ENCODE data around the gene FUCA1. TPM values are rescaled to one million over a fixed set of nuclear protein-coding genes. Genes with fewer than 3 reads are reported as not detected.
"Not testable (repeated sequence)": the region's sequence is repeated elsewhere in the genome, so short reads cannot be mapped to it uniquely, and the experiment has no call there.

FUCA1 gene
- 19.0 TPM for total RNA-seq

- peak; percentile 88 for DNase-seq
Measured at GRCh38 chr1:23867895-23868556, at the start of gene FUCA1. FUCA1 (minus strand) TSS chr1:23868290; CDS start chr1:23868286, 4 bp downstream.

DNA sequence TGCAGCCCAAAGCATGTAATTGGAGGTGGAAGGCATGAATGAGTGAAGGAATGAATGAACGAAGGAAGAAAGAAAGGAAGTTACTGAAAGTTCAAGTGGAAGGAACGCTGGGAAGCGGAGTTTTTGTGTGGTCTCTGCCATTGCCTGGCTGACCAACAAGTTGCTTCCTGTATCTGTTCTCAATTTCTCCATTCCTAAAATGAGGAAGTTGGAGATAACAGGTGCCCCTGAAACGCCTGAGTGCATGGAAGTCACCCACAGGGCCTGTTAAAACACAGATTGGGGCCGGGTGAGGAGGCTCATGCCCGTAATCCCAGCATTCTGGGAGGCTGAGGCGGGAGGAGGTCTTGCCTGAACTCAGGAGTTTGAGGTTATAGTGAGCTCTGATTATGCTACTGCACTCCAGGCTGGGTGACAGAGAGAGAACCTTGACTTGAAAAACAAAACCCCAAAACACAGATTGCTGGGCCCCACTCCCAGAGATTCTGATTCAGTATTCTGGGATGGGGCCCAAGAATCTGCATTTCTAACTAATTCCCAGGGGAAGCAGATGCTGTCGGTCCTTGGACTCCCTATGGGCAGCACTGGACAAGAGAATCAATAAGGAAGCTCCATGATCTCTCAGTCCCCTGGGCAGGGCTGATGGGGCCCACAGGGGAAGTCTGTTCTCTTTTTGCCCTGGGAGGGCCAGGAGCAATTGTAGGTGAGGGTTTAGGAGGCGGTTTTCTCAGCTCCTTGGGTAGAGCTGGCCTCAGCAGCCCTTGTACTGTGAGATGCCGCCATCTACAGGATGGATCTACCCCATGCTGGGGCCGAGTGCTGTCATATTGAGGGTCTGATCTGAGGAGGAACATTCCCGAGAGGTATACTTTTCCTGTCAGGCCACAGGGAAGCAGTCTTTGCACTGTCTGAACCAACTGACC, 48.4 kb upstream of the FUCA1 start:
- no peak for DNase-seq

- no peak for DNase-seq
Measured at GRCh38 chr1:23915466-23915865, 47.4 kb upstream of the FUCA1 start.

DNA sequence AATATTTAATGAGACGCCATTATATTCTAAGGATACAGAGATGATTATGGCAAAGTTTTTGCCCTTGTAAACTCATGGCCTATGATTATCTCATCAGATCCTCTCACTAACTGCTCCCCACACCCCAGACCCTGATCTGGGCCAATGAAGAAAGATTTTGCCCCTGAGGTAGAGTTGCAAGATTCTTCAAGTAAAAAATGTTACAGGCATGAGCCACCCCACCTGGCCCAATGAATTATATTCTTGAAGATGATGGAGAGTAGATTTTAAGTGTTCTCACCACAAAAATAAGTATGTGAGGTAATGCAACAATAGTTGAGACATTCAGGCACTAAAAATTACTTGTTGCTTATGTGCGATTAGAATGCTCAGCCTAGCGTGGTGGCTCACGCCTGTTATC, 46.8 kb upstream of the FUCA1 start:
- no peak for DNase-seq

DNA sequence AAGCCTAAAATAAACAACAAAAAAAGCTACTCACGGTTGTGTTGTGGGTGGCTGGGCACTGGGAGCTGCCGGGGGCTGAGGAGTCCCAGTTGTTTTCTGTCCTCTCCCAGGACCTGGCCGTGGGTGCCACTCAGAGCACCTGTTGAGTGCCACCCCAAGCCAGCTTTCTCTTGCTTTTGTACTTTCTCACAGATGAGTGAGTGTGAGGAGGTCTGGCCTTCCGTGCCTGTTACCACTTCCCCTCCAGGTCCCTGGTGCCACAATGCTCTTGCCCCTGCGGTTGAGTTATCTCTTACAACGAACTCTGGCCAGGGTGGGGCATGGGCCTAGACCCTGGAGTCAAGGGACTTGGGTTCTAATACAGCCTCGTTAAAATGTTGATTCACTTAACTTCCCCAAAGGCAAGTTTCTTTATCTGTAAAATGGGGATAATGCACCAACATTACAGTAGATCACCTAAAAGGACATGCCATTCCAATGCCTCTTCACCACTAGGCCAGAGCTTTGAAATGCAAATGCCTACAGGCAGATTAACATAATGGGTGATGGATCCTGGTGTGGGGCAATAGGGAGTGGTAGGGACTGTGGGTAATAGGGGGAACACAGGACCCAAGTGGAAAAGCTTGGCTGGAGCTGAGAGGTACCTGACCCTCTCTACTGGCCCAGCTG, 45.3 kb upstream of the FUCA1 start, which contains the start of gene CNR2:
Gene CNR2 (minus strand): TSS at position 151 of the 669 bp plus-strand sequence. CDS start 37,745 bp downstream, outside the sequence.
- no peak for DNase-seq

- no peak for DNase-seq
Measured at GRCh38 chr1:23911921-23912320, 43.8 kb upstream of the FUCA1 start.

- DNase-seq = no peak
Measured at GRCh38 chr1:23910553-23911246, 42.6 kb upstream of the FUCA1 start.

DNA sequence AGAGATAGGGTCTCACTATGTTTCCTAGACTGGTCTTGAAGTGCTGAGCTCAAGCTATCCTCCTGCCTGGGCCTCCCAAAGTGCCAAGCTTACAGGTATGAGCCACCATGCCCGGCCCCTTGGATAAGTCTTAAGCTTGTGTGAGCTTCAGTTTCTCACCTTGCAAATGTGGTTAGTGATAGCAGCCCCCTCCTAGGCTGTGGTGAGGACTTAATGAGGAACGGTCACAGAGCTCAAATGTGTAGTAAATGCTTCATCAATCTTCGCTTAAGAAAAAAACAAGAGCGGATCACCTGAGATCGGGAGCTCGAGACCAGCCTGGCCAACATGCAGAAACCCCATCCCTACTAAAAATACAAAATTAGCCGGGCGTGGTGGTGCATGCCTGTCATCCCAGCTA, 42.1 kb upstream of the FUCA1 start:
- DNase-seq = no peak

DNA sequence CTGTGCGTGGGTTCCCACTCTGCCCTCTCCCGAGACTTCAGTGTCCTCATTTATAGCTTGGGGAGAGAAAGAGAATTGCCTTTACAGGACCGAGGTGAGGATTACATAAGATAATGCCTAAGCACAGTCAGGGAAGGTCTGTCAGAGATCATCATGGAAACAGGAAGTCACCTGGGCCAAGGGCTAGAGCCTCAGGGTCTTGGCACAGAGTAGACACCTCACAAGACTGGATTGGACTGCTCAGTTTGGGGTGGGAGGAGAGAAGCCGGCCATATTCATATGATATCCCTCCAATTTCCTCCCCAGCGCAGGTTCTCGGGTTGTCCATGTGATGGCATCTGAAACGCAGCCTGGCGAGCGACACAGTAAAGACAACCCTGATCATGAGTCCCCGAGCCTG, 41.3 kb upstream of the FUCA1 start:
- no peak for DNase-seq

DNA sequence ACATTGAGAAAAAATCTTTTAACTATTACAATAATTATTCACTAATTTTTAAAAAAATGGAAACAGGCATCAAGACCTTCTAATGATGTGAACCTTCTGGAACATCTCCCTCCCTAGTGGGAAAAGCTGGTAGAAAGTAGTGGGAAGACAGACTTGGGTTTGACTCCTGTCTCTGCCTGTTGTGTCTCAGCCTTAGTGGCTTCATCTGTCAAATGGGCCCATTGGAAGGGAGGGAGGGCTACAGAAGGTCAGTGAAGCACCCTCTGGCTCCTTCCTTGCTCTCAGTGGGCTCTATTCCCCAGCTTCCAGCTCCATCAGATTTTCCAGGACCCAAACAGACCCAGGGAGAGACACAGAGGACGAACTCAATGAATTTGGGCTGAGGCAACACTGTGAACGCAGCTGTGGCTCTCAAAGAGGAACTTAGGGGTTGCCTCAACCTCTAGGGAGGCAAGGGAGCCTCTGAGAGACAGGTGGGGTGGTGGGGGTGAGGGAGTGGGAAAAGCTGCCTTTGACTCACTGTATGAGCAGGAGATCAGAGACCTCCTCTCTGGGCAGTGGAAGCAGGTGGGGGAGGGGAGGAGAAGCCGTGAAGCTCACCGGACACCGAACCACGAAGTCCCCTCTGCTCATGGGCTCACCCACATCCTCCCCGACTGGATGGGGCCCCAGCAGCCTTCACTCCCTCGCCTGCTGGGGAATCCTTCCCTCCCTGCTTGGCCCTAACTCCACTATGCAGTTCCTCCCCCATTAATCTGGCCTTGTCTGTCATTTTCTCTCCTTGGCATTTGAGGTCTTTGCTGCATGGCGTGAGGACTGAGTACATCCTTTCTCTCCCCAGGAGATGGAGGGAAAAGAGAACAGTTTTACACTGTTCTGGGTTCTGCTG, 40.6 kb upstream of the FUCA1 start:
- no peak for DNase-seq

DNA sequence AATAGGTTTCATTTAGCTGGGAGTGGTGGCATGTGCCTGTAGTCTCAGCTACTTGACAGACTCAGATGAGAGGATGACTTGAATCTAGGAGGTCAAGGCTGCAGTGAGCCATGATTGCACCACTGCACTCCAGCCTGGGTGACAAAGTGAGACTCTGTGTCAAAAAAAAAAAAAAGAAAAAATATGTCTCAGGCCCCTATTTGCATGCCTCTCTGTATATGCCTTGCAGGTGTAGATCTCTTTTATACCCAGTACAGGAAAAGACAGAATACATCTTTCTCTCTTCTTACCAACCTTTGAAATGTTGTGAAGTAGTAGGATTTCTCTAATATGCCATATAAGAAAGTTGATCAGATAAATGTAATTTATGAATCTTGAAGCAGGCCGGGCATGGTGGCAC, 38.6 kb upstream of the FUCA1 start:
- no peak for DNase-seq

- DNase-seq = no peak
Measured at GRCh38 chr1:23905461-23906025, 37.5 kb upstream of the FUCA1 start.

DNA sequence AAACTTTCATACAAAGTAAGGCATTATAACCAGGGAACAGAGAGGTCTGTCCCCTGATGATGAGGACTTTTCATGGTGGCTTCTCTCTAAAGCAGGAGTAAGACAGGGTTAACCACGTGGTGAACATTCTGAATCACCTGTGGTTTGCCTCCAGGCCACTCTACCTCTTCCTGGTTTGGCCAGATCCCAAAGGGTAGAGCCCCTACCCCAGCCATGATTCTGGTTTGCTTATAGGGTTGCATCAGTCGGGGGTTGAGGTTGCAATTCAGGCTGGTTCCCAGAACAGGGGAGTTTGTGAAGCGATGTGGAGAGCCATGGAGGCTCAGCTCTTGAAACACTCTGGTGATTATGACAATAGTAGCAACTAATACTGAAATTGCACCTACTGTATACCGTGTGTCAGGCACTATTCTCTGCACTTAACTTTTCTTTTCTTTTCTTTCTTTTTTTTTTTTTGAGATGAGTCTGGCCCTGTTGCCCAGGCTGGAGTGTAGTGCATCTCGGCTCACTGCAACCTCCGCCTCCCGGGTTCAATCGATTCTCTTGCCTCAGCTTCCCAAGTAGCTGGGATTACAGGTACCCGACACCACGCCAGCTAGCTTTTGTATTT, 36.8 kb upstream of the FUCA1 start:
- DNase-seq = no peak

DNA sequence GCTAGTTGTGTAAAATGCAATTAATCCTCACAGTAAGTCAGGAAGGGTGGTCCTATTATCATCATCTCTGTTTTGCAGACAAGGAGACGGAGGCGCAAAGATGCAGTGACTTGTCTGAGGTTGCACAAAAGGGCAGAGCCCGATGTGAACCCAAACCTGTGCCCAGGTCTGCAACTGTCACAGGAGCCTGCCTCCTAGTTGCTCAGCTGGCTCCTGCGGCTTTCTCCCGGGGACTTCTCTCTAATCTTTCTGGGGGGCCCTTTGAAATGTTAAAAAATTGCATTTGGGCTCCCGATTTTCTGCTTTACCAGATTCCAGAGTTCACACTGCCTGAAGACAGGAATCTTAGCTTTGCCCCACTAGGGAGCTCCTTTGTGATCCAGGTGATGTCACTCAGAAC, 35.7 kb upstream of the FUCA1 start:
- DNase-seq = no peak

DNA sequence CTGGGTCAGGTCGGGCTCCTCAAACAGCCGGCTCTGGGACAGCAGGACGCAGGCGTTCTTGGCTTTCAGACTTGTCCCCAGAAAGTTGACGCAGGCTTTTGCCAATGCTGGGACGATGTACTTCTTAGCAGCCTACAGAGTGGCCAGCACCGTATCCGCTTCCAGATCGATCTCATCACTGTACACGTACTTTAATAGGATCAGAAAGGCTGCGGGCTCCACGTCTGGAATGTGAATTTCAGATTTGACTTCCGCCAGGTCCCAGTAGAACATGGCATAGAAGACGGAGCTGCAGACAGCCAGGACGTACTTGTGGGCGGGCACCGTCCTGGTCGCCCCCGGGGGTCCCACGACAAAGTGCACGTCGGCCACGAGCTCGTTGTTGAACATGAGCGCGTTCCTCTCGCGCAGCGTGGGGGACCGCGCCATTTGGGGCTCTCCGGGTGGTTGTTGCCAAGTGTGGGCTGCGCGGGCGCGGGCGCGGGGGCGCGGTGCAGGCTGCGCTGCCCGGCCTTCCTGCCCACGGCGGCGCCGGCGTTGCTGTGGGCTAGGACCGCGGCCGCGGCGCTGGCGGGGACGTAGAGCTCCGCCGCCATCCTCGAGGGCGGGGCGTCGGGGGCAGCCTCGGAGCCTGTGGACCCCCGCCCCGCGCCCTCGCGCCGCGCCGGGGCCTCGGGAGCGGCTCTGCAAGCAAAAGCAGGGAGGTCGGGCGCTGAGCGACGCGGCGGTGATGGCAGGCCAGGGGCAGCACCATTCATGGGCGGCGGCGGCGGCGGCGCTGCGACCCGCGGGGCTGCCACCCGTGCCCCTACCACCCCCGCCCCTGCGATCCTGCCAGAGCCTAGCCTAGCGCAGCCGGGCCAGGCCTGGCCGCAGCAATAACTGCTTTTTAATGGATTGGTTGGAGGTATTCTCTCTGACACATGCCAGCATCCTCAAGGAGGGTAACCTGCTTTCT, 34.5 kb upstream of the FUCA1 start:
- DNase-seq = no peak

GRCh38 chr1:23900017-23900416, 31.9 kb upstream of the FUCA1 start:
- not testable (repeated sequence) for DNase-seq

- DNase-seq = no peak
Measured at GRCh38 chr1:23899070-23899469, 31.0 kb upstream of the FUCA1 start.

- no peak for DNase-seq
Measured at GRCh38 chr1:23897083-23897482, 29.0 kb upstream of the FUCA1 start.

DNA sequence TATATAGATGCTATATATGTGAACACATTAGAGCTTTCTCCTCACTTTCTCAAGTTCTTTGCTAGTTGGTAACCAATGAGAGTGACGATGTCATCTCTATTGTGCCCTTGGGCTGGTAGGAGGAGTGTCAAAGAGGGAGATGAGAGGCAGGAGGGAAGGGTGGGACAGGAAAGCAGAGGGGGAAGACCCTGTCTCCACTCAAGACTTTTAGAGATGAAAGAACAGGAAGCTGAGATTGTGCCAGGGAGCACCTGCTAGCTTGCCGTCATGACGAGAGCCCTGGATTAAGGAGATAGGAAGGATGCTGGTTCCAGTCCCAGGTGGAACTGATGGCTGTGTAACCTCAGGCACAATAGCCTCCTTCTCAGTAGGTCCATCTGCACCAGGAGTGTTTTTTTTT, 28.4 kb upstream of the FUCA1 start:
- no peak for DNase-seq
